ENCODE results near the gene NAGK. TPM values are rescaled to one million over a fixed set of nuclear protein-coding genes. Genes with fewer than 3 reads are reported as not detected.
"Not testable (repeated sequence)": the region's sequence is repeated elsewhere in the genome, so short reads cannot be mapped to it uniquely, and the experiment has no call there.

NAGK gene
- total RNA-seq = 10 to 100 TPM; 39.7 to 40.6 TPM

- ATAC-seq (peak; percentile 81), DNase-seq (peak; percentile 98)
- intact Hi-C loops (cut with DNase I, micrococcal nuclease) = loop anchor here (1.0 to 5.0 kb wide), 10 partner anchors 43 to 776 kb away; partner anchors contain the start of genes MCEE (in 2 of the 2), MPHOSPH10 (in 2 of the 2), PAIP2B (in 2 of the 2) and TEX261 (in 2 of the 2)
- peak within 1 kb of the TSS; percentile 98 for H3K4me3 Mint-ChIP-seq
- H3K9me3 Mint-ChIP-seq (ENCODE audit: low read depth) = no peaks in the 10 kb centered on the region
- peak within 1 kb of the TSS; percentile 97 for H3K27ac Mint-ChIP-seq
- peaks cover 12% of the 10 kb centered on the region for H3K36me3 Mint-ChIP-seq (ENCODE audit: low read depth)
- ChIA-PET CTCF (interaction anchor here (0.6 to 2.4 kb wide), 8 partner anchors 14 to 775 kb away, joined by 3 to 20 read pairs (median 3); partner anchors contain the start of genes MCEE, MPHOSPH10 and SNRPG), POLR2A (interaction anchor here (0.6 to 1.1 kb wide), 5 partner anchors 55 to 266 kb away, joined by 3 to 4 read pairs (median 3); no protein-coding TSS in a partner anchor)
- peaks cover 53% of the 10 kb centered on the region for H3K4me1 Mint-ChIP-seq
- H3K27me3 Mint-ChIP-seq = no peaks in the 10 kb centered on the region
These were observed at the start of gene NAGK for GRCh38 chr2:71068218-71069035. Gene NAGK, plus strand, starts transcription at chr2:71068648. Its CDS starts 36 bp downstream, at chr2:71068684.

- ATAC-seq; H3K36me3 Mint-ChIP-seq (ENCODE audit: low read depth); POLR2A ChIA-PET; H3K9me3 Mint-ChIP-seq (ENCODE audit: low read depth); H3K4me3 Mint-ChIP-seq; H3K27ac Mint-ChIP-seq; H3K27me3 Mint-ChIP-seq; DNase-seq: not testable (repeated sequence)
- H3K4me1 Mint-ChIP-seq = peaks cover 13% of the 10 kb centered on the region
- intact Hi-C loops (cut with DNase I, micrococcal nuclease) = loop anchor here in 1 of 2 experiments (5.0 kb wide), 1 partner anchor 132 kb away; no protein-coding TSS in a partner anchor
- CTCF ChIA-PET = interaction anchor here (1.0 kb wide), 1 partner anchor 130 kb away, joined by 3 read pairs; no protein-coding TSS in a partner anchor
These were observed 48.5 kb upstream of the NAGK start for GRCh38 chr2:71019989-71020388.

GRCh38 chr2:71021394-71021793, 47.1 kb upstream of the NAGK start:
- POLR2A ChIA-PET; H3K36me3 Mint-ChIP-seq (ENCODE audit: low read depth); DNase-seq; H3K27ac Mint-ChIP-seq; H3K27me3 Mint-ChIP-seq; ATAC-seq; H3K4me3 Mint-ChIP-seq; H3K9me3 Mint-ChIP-seq (ENCODE audit: low read depth): not testable (repeated sequence)
- CTCF ChIA-PET = interaction anchor here (0.6 to 1.4 kb wide), 3 partner anchors 10 to 73 kb away, joined by 3 to 4 read pairs (median 4); no protein-coding TSS in a partner anchor
- H3K4me1 Mint-ChIP-seq = peaks cover 13% of the 10 kb centered on the region
- intact Hi-C loops (cut with DNase I, micrococcal nuclease) = loop anchor here in 1 of 2 experiments (5.0 kb wide), 1 partner anchor 131 kb away; no protein-coding TSS in a partner anchor

- POLR2A ChIA-PET; ATAC-seq; H3K27me3 Mint-ChIP-seq; H3K4me3 Mint-ChIP-seq; H3K36me3 Mint-ChIP-seq (ENCODE audit: low read depth); H3K9me3 Mint-ChIP-seq (ENCODE audit: low read depth): not testable (repeated sequence)
- peak overlapping the region; percentile 69 for H3K27ac Mint-ChIP-seq
- H3K4me1 Mint-ChIP-seq = peaks cover 13% of the 10 kb centered on the region
- intact Hi-C loops (cut with DNase I, micrococcal nuclease) = loop anchor here in 1 of 2 experiments (1.0 to 5.0 kb wide), 5 partner anchors 45 to 487 kb away; partner anchors contain the start of genes MCEE, MPHOSPH10, NAGK and ZNF638
- CTCF ChIA-PET = interaction anchor here (1.4 to 1.5 kb wide), 2 partner anchors 45 to 77 kb away, joined by 3 to 7 read pairs; partner anchors contain the start of gene NAGK
- DNase-seq = peak; percentile 87
These were observed 44.8 kb upstream of the NAGK start for GRCh38 chr2:71023553-71024243.

- intact Hi-C loops (cut with DNase I, micrococcal nuclease); H3K27ac Mint-ChIP-seq; H3K4me3 Mint-ChIP-seq; POLR2A ChIA-PET; CTCF ChIA-PET; DNase-seq; H3K9me3 Mint-ChIP-seq (ENCODE audit: low read depth); ATAC-seq; H3K36me3 Mint-ChIP-seq (ENCODE audit: low read depth); H3K4me1 Mint-ChIP-seq: not testable (repeated sequence)
- H3K27me3 Mint-ChIP-seq = peaks cover 11% of the 10 kb centered on the region
These were observed 32.2 kb upstream of the NAGK start for GRCh38 chr2:71036296-71036695.

- H3K9me3 Mint-ChIP-seq (ENCODE audit: low read depth) = no peaks in the 10 kb centered on the region
- no peaks in the 10 kb centered on the region for H3K36me3 Mint-ChIP-seq (ENCODE audit: low read depth)
- H3K4me3 Mint-ChIP-seq = no peak overlapping the region
- intact Hi-C loops (cut with DNase I, micrococcal nuclease) = no loop called here
- POLR2A ChIA-PET = no interaction called here
- H3K4me1 Mint-ChIP-seq = no peaks in the 10 kb centered on the region
- peaks cover 5% of the 10 kb centered on the region for H3K27me3 Mint-ChIP-seq
- H3K27ac Mint-ChIP-seq = no peak overlapping the region
- CTCF ChIA-PET = no interaction called here
- ATAC-seq (no peak), DNase-seq (no peak)
These were observed 26.2 kb upstream of the NAGK start for GRCh38 chr2:71042287-71042686.

- H3K4me1 Mint-ChIP-seq = no peaks in the 10 kb centered on the region
- H3K4me3 Mint-ChIP-seq = no peak overlapping the region
- H3K27ac Mint-ChIP-seq = no peak overlapping the region
- H3K27me3 Mint-ChIP-seq = peaks cover 3% of the 10 kb centered on the region
- intact Hi-C loops (cut with DNase I, micrococcal nuclease) = no loop called here
- DNase-seq (peak; percentile 41), ATAC-seq (peak; percentile 67)
- ChIA-PET CTCF (no interaction called here), POLR2A (no interaction called here)
- H3K9me3 Mint-ChIP-seq (ENCODE audit: low read depth) = no peaks in the 10 kb centered on the region
- H3K36me3 Mint-ChIP-seq (ENCODE audit: low read depth) = no peaks in the 10 kb centered on the region
These were observed 24.7 kb upstream of the NAGK start for GRCh38 chr2:71043531-71044407.

GRCh38 chr2:71045151-71045550, 23.3 kb upstream of the NAGK start:
- Mint-ChIP-seq H3K4me1 (peaks cover 11% of the 10 kb centered on the region), H3K4me3 (no peak overlapping the region), H3K27ac (no peak overlapping the region), H3K36me3 (ENCODE audit: low read depth) (no peaks in the 10 kb centered on the region), H3K9me3 (ENCODE audit: low read depth) (no peaks in the 10 kb centered on the region), H3K27me3 (peaks cover 3% of the 10 kb centered on the region)
- DNase-seq (no peak), ATAC-seq (no peak)
- intact Hi-C loops (cut with DNase I, micrococcal nuclease) = loop anchor here in 1 of 2 experiments (5.0 kb wide), 1 partner anchor 112 kb away; no protein-coding TSS in a partner anchor
- ChIA-PET POLR2A (no interaction called here), CTCF (interaction anchor here (2.6 kb wide), 1 partner anchor 26 kb away, joined by 10 read pairs; no protein-coding TSS in a partner anchor)

- Mint-ChIP-seq H3K36me3 (ENCODE audit: low read depth) (no peaks in the 10 kb centered on the region), H3K27ac (no peak overlapping the region), H3K4me3 (no peak overlapping the region), H3K9me3 (ENCODE audit: low read depth) (no peaks in the 10 kb centered on the region), H3K27me3 (peaks cover 3% of the 10 kb centered on the region), H3K4me1 (peaks cover 13% of the 10 kb centered on the region)
- ChIA-PET CTCF (interaction anchor here (1.0 to 2.6 kb wide), 2 partner anchors 25 to 55 kb away, joined by 3 to 10 read pairs; no protein-coding TSS in a partner anchor), POLR2A (no interaction called here)
- DNase-seq = no peak
- peak; percentile 21 for ATAC-seq
- intact Hi-C loops (cut with DNase I, micrococcal nuclease) = loop anchor here in 1 of 2 experiments (5.0 kb wide), 1 partner anchor 111 kb away; no protein-coding TSS in a partner anchor
These were observed 22.4 kb upstream of the NAGK start for GRCh38 chr2:71045865-71046548.

GRCh38 chr2:71048096-71048495, 20.4 kb upstream of the NAGK start:
- no peaks in the 10 kb centered on the region for H3K9me3 Mint-ChIP-seq (ENCODE audit: low read depth)
- H3K27ac Mint-ChIP-seq = no peak overlapping the region
- peaks cover 13% of the 10 kb centered on the region for H3K4me1 Mint-ChIP-seq
- H3K36me3 Mint-ChIP-seq (ENCODE audit: low read depth) = no peaks in the 10 kb centered on the region
- no peak for ATAC-seq
- intact Hi-C loops (cut with DNase I, micrococcal nuclease) = loop anchor here in 1 of 2 experiments (5.0 kb wide), 1 partner anchor 109 kb away; no protein-coding TSS in a partner anchor
- ChIA-PET CTCF (interaction anchor here (0.6 to 0.8 kb wide), 3 partner anchors 22 to 76 kb away, joined by 3 to 4 read pairs (median 3); no protein-coding TSS in a partner anchor), POLR2A (no interaction called here)
- H3K4me3 Mint-ChIP-seq = no peak overlapping the region
- peaks cover 3% of the 10 kb centered on the region for H3K27me3 Mint-ChIP-seq
- DNase-seq = no peak

Measured in activated CD4-positive, alpha-beta T cell treated with anti-CD3 and anti-CD28 coated beads for 36 hours (primary cell).